GM18861 (cell line): ENCODE measurements around the gene PPP3CA.
"Not testable (repeated sequence)": the region's sequence is repeated elsewhere in the genome, so short reads cannot be mapped to it uniquely, and the experiment has no call there.

Source experiments
- ATAC-seq: cut with Tn5 transposase; IDR thresholded peaks from one replicate; pipeline ENCODE4 v1.9.1; 2021; ENCODE audit not compliant: unreplicated experiment

Gene PPP3CA

DNA sequence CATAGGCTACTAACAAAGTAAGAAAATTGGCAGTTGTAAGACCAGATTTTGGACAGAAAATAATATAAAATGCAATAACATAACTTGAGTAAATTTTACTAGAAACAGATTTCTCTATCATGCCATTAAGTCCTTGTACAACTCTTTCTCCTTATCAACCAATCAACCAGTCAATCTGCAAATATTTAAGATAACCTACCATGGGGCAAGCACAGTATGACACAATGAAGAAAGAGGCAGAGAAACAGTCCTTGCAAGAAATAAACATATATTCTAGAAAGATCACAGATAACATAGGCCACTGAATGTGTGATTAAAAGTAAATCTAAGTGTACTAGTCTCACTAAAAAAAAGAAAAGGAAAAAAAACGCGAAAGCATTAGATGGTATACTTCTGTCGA, 194.8 kb downstream of the PPP3CA start:
- no peak for ATAC-seq

DNA sequence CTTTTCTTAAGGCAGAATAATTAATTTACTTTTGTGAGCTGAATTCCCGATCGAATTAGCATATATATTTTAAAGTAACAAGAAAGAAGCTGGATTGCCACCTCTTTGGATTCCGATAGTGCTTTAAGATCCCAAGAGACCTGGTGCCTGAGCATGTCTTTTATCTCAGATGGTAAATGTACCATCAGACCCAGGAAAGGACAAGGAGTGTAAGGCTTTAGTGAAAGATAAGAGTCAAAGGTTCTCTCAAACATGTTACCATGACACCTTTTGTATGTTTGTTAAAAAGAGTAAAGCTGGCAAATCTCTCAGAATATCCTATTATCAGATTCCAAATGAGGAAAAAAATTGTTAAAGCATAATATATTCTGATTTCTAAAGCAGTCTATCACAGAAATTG, 198.8 kb downstream of the PPP3CA start:
- ATAC-seq: no peak

DNA sequence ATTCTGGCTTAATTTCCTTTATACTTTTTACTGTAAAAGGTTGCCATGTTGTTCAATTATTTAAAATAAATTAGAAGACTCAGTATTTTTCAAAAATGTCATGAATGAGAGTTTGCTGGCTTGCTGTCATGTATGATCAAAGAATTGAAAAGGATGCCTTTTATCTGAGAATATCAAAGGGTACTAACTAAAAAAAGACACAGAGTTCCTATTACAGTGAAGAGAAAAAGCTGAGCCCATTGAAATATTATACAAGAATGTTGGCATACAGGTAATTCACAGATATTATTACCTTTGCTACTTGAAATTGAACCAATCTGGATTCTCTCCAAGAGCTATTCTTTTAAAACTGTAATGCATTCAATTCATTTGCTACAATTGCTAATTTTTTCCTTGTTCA, 200.0 kb downstream of the PPP3CA start:
- no peak for ATAC-seq

DNA sequence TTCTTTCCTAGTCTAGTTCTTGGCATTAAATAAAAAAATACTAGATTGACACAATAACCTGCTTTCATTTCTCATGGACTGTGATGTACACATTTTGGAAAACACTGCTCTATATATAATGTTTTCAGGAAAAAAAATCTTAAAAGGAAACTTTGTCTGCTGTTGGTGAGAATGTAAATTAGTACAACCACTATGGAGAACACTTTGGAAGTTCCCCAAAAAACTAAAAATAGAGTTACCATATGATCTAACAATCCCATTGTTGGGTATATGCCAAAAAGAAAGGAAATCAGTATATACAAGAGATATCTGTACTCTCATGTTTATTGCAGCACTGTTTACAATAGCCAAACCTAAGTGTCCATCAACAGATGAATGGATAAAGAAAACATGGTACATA, 202.3 kb downstream of the PPP3CA start:
- ATAC-seq: no peak

DNA sequence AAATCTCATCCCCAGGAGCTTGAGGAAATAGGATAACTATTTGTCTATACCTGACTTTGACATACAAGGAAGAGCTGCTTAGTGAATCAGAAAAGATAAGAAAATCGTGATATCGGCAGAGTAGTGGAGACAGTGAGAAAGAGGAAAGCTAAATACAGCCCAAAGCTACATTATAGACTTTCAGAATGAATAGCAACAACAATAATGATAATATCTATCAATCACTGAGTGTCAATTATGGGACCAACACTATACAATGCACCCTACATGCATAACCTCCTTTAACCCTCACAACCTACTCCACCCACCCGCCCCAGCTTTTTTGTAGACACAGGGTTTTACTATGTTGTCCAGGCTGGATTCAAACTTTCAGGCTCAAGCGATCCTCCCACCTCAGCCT, 205.1 kb downstream of the PPP3CA start:
- no peak for ATAC-seq

DNA sequence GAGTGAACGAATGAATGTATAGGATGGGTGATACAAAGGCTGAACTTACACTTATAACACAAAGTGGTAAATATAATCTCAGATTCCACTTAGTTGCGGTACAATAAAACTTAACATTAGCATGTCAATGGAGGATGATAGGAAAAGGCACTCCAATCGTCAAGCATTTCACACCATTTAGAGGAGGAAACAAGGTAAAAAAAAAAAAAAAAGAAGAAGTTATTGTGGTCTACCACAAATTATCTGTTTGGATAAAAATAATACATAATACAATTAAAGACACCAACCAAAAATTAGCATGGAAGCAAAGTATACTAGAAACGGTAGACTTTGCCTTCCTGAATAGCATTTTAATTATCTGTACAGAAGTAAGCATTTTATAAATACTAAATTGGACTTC, 205.5 kb downstream of the PPP3CA start:
- ATAC-seq: no peak

DNA sequence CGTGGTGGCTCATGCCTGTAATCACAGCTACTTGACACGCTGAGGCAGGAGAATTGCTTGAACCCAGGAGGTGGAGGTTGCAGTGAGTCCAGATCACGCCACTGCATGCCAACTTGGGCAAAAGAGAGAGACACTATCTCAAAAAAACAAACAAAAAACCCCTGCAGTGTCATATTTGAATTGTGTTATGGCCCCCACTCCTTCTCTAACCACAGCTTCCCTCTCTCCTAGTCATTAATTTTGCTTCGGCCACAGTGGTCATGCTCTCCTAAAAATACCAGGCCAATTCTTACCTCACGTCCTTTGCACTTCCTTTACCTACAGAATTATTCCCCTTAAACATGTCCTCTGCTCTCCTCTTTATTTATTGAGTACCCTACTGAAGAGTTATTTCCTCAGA, 206.1 kb downstream of the PPP3CA start:
- ATAC-seq: no peak

DNA sequence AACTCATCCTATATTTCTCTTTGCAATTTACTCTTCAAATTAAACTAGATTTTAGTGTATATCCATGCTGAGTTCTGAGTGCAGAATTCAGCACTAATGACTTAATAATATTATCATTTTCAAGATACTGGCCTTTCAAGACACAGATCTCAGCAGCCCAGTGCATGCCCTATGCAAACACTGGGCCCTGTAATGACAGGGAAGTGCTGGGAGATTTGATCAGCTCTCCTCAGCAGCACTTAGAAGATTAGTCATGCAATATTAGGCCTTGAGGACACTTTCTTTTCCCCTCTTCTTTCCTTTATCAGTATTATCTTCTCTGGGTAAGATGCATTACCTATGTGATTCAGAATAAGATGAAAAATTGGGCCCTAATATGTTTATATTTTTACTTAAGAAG, 207.1 kb downstream of the PPP3CA start:
- no peak for ATAC-seq

DNA sequence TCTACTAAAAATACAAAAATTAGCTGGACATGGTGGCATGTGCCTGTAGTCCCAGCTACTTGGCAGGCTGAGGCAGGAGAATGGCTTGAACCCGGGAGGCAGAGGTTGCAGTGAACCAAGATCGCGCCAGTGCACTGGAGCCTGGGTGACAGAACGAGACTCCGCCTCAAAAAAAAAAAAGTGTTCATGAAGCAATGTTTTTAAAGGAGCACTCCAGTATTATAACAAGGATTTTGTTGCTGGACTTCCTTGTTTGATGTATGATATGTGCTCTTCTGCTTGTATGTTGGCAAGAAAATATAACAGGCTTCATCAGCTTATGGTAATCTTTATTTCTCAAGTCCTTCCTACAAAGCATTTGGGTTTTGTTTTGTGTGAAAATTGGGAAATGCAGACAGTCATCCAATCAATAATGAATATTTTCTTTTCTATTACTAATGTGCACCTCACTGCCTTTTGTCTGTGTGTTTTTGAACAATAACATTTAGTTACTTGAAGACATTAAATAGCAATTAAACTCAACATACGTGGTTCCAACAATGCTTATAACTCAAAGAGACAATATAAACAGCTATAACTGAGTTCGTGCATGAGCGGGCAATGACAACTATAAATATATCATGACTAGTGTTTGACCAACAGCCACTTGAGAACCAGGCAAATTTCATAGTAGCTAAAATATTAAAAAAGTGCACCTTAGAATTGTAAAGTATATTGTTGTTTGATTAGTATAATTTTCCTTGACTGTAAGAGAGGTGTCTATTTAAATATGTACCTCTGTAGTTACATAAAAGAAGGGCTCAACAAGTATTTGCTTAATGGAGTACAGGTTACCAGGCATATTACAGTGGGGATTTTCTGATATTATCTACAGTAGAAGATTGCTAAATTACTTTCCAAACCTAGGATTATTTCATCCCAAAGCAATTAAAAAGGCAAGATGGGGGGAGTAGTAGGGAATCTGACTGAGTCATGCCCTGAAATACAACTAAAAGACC, 210.7 kb downstream of the PPP3CA start:
- ATAC-seq: no peak

DNA sequence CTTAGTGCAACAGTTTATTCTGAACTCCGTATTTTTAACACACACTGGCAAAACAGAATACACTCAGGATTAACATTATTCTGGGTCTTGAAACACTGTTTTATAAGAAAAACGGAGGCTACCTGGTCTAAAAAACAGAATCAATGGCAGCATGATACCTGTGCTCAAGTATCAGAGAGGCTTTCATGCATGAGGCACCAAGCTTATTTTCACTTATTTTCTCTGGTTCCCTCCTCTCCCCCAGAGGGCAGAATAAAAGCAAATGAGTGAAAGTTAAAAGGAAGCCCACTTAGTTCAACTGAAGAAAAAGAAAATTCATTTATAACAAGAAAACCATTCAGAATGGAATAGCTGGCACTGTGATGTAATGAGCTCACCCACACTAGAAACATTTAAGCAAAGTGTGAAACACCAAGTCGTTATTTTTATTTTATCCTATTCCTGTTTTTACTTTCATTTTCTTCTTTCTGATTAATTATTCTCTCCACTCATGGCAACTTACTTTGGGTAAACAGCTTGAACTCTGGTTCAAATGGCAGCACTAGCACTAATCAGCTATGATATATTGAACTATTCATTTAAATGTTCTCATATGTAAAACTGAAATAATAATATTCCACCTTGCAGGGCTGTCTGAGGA, 211.8 kb downstream of the PPP3CA start:
- ATAC-seq: peak; percentile 69

DNA sequence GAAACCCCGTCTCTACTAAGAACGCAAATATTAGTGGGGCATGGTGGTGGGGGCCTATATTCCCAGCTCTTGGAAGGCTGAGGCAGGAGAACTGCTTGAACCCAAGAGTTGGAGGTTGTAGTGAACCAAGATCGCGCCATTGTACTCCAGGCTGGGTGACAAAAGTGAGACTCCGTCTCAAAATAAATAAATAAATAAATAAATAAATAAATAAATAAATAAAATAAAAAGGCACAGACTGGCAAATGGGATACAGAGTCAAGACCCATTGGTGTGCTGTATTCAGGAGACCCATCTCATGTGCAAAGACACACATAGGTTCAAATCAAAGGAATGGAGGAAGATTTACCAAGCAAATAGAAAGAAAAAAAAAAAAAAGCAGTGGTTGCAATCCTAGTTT, 216.3 kb downstream of the PPP3CA start:
- ATAC-seq: not testable (repeated sequence)

DNA sequence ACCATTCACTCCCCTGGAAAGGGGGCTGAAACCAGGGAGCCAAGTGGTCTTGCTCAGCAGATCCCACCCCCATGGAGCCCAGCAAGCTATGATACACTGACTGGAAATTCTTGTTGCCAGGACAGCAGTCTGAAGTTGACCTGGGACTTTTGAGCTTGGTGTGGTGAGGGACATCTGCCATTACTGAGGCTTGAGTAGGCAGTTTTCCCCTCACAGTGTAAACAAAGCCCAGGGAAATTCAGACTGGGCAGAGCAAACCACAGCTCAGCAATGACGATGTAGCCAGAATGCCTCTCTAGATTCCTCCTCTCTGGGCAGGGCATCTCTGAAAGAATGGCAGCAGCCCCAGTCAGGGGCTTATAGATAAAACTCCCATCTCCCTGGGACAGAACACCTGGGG, 218.4 kb downstream of the PPP3CA start:
- ATAC-seq: not testable (repeated sequence)

DNA sequence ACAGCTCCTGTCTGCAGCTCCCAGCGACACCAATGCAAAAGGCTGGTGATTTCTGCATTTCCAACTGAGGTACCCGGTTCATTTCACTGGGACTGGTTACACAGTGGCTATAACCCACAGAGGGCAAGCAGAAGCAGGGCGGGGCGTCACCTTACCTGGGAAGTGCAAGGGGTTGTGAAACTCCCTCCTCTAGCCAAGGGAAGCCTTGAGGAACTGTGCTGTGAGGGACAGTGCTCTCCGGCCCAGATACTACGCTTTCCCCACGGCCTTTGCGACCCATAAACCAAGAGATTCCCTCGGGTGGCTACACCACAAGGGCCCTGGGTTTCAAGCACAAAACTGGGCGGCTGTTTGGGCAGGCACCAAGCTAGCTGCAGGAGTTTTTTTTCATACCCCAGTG, 218.9 kb downstream of the PPP3CA start:
- no peak for ATAC-seq

DNA sequence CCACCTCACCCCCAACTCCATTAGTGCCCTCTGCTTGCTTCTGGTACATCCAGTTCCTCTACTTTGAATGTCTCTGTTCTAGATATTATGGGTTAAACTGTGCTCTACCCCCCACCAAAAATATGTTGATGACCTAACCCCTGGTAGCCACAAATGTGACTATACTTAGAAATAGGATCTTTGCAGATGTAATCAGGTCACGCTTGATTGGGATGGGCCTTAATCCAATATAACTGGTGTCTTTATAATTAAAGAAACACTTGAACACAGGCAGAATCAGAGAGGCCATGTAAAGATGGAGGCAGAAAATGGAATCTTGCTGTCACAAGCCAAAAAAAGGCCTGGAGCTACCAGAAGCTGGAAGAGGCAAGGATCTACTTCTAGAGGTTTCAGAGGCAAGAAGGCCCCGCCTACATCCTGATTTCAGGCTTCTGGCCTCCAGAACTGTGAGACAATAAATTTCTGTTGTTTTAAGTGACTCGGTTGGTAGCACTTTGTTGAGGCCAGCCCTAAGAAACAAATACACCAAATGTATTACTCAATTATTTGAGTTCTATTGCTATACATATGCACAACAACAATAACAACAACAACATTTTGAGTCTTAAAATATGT, 220.0 kb downstream of the PPP3CA start:
- no peak for ATAC-seq

DNA sequence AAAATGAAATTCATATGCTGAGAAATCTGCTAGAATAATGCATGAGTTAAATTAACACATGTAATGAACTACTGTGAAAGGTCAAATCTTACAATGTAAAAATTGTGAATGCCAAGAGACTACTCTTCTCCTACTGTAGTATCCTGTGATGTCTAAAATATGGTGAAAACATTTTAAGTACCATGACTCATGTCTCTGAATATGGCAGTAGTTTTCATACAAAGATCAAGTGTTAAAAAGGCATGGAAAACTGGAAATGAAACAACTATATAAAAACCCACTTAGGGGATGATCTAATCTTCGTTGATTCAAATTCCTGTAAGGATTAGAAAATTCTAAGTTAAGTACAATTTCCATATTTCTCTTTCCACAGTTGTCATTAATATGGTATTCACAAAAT, 221.3 kb downstream of the PPP3CA start:
- no peak for ATAC-seq

DNA sequence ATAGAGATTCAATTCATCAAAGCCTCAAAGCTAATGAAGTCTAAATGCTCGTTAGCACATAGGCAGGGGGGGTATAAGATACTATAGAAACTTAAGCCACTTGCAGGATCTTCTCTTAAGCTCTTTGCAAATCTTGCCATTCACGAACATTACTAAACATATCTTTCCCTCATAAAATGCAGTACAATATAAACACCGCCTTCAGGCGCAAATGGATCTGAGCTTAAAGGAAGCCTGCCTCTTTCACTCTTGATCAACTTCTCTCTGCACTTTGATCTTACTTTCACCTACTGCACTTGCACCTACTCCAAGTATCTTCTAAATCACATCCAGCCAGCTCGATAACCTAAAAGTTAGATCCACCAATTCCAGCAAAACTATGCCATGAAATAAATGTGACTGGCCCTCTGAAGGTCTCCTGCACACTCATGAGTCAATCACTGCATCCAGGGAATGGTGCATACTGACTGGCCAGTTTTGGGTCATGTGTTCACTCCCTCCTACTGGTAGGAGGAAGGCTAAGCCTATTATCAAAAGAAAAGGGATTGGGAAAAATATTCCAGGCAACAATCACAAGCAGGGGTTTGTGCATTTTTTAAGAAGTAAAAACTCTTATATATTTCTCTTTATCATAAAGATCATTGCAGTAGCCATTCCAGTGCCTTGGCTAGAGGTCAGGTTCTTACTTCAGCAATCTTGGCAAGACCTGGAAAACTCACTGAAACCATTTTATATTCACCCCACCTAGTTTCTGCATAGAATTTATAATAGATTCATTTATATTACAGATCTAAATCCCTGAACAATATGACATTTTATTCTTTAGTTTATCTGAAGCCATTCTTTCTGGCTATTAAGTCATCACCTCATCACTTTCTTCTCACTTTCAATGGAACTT, 222.0 kb downstream of the PPP3CA start:
- ATAC-seq: no peak

DNA sequence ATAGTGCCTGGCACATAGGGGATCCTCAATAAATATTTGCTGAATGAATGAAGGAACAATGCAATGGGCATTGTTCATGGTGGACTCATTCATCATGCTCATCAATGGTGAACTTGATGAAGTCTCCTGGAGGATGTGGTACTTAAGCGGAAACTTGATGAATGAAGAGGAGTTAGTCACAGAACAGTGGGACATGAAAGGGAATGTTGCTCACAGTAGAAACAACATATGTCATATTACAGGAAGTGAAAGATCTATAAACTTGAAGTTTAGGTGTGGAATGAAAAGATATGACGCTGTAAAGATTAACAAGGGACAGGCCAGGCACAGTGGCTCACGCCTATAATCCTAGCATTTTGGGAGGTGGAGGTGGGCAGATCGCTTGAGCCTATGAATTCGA, 224.1 kb downstream of the PPP3CA start:
- ATAC-seq: no peak

DNA sequence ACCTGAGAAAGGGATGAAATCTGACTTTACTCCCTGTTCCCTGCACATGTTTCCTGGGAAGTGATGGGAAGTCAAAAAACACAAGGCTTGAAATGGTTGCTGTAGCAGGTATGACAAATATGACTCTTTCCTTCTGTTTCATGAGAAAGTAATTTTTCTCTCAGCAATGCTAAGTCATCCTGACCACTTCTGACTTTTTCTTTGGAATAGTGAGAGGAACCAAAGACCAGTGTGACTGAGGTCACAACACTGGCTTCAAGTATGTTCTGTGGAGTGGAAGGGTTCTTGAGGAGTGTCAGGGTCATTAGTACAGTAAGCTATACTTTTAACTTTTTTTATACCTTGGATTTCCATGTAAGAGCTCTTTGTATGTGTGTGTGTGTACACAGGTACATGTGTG, 225.3 kb downstream of the PPP3CA start:
- no peak for ATAC-seq

DNA sequence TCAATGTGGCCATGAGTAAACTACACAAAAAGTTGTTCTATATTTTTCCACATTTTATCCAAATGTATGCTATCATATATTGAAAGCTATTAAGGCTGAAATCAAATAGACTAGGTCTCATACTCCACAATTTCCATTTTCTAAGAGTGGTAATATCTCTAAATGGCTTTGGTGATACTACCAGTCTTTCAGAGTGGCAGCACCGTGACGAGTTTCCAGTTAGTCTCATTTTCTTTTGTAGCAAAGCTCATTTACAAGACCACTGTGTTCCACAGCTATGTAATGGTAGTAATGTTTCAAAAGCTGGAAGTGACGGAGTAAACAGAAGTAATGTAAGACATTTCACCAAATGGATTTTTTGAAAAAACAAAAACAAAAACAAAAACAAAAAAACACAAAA, 228.2 kb downstream of the PPP3CA start:
- no peak for ATAC-seq

DNA sequence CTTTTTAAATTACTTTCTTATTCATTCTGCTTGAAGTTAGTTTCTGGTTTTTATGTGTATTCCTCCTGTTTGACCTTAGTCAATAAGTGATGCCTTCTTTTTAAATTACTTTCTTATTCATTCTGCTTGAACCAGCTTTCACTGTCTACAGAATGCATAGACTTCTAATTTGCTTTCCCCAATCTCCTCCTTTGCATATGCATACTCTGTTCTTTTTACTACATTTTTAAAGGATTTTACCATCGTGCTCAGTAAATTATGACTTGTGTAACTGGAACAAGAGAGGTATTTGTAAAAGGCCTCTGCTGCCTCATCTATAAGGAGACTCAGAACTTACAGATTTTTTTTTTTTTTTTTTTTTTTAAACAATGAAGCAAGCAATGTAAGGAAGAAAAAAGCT, 228.7 kb downstream of the PPP3CA start:
- ATAC-seq: no peak

DNA sequence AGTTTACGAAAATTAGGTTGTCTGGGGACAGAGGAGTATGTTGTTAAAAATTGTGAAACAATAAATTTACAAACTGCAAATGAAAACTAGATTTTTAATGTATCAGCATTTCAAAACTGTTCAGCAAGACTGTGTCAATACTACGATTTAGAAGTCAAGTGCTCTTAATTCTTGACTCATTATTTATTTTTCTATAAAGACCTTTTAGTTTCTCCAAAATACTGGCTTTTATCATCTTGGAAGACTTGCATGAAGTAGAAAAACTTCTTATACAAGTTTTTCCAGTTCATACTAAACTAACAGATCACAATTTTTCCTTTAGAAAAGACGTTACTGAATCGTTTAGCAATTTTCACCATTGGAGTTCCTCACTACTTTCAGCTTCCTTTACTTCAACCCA, 231.4 kb downstream of the PPP3CA start:
- no peak for ATAC-seq
